HG03520 (cell line): ENCODE data around the gene ADGRD2.

ENCODE experiments used
- ATAC-seq: cut with Tn5 transposase; IDR thresholded peaks from one replicate; pipeline ENCODE4 v1.9.1; 2021; ENCODE audit warnings: mild to moderate bottlenecking, moderate library complexity; ENCODE audit not compliant: unreplicated experiment

Gene ADGRD2

GRCh38 chr9:124437086-124437485 lies 13.2 kb upstream of the ADGRD2 start:
- ATAC-seq: no peak

DNA sequence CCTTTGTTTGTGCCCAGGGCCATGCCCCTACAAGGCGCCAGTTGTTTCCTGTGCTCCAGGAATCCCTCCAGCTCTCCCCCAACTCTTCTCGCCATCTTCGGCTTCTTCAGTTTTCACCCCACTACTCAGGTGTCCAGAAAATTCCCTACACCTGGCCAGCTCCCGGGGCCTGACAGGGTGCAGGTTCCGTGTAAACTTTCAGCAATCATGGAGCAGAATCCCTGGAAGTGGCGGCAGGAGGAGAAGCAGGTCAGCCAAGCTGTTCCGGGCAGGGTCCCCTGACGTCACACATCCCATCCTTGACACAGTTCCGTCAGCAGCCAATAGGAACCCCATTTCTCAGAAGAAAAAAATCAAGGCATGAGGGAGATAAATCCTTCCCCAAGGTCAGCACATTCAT lies 12.2 kb upstream of the ADGRD2 start:
- ATAC-seq: no peak

GRCh38 chr9:124439086-124439485 lies 11.2 kb upstream of the ADGRD2 start:
- no peak for ATAC-seq

GRCh38 chr9:124439686-124440243 lies 10.5 kb upstream of the ADGRD2 start:
- ATAC-seq: no peak

DNA sequence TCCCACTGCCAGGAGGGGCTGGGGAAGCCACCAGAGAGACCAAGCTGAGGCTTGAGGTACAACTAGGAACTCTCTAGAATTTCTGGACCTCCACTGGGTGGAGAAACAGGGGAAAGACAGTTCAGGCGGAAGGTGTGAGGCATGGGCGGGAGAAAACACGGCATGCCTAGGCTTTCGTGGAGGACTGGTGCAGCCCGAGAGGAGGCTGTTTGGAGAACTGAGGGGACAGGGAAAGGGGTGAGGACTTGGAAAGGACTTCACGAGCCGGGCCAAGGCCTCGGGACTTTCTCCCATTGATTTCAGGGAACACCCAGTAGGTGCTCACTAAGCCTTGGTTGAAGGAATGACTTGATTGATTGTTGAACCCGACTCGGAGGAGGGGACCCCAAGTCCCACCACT lies 9.5 kb upstream of the ADGRD2 start:
- no peak for ATAC-seq

GRCh38 chr9:124441291-124441690 lies 9.0 kb upstream of the ADGRD2 start:
- no peak for ATAC-seq

- no peak for ATAC-seq
Measured at GRCh38 chr9:124442379-124442778, 7.9 kb upstream of the ADGRD2 start.

- no peak for ATAC-seq
Measured at GRCh38 chr9:124442826-124443225, 7.4 kb upstream of the ADGRD2 start.

DNA sequence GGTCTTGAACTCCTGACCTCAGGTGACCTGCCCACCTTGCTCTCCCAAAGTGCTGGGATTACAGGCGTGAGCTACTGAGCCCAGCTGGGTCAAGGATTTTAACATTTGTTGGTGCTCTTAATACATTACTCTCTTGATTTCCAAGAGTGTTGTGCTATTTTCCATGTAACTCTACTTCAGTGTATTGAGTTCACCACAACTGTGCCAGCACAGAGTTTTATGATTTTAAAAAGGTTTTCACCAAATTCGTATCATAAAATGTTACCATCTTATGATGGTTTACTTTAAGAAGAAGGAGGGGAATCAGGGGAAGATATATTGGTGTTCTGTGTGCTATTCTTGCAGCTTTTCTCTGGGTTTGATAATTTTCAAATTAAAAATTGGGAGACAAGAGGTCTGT lies 6.6 kb upstream of the ADGRD2 start:
- no peak for ATAC-seq

GRCh38 chr9:124444166-124444565 lies 6.1 kb upstream of the ADGRD2 start:
- no peak for ATAC-seq

DNA sequence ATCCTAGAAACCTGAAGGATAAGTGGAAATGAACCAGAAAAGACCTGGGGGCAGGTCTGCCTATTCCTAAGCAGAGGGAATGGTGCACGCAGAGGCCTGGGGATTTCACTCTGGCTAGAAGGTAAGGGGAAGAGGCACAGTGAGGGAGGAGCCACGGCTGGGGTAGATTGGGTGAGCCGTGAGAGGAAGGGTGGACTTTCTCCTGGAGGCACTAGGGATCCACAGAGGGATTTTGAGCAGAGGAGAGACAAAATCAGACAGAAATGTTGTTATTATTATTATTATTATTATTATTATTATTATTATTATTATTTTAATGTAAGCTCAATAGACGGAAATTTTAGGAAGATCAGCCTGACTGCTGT lies 3.0 kb upstream of the ADGRD2 start:
- no peak for ATAC-seq

GRCh38 chr9:124448019-124448418 lies 2.2 kb upstream of the ADGRD2 start:
- ATAC-seq: no peak

- no peak for ATAC-seq
Measured at GRCh38 chr9:124449381-124450151, 685 bp upstream of the ADGRD2 start.

GRCh38 chr9:124450931-124451661 lies 845 bp downstream of the ADGRD2 start:
- no peak for ATAC-seq

DNA sequence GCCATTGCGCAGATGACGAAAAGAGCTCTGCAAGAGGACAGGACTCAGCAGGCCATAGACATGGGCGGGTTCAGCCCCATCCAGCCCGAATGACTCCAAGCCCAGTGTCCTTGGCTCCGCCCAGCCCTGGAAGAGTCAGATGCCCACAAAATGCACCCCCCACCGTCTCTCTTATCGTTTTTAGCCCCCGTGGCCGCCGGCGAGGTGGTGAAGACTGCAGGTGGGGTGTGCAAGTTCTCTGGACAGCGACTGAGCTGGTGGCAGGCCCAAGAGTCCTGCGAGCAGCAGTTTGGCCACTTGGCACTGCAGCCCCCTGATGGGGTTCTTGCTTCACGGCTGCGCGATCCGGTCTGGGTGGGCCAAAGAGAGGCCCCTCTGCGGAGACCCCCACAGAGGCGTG lies 2.1 kb downstream of the ADGRD2 start:
- ATAC-seq: no peak

DNA sequence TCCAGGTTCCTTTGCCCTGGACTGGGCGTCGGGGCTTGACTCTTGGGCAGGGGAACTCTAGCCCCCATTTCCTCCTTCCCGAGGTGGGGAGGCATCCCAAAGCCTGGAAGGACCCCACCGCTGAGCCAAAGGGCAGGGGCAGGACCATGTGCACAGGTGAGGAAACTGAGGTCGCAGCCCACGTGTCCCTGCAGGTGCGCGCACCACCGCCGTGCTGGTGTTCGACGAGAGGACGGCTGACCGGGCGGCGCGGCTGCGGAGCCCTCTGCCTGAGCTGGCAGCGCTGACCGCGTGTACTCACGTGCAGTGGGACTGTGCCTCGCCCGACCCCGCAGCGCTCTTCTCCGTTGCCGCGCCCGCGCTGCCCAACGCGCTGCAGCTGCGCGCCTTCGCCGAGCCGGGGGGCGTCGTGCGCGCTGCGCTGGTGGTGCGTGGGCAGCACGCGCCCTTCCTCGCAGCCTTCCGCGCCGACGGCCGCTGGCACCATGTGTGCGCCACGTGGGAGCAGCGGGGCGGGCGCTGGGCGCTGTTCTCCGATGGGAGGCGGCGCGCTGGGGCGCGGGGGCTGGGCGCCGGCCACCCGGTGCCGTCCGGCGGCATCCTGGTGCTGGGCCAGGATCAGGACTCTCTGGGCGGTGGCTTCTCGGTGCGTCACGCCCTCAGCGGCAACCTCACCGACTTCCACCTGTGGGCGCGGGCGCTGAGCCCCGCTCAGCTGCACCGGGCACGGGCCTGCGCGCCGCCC lies 2.8 kb downstream of the ADGRD2 start:
- no peak for ATAC-seq

DNA sequence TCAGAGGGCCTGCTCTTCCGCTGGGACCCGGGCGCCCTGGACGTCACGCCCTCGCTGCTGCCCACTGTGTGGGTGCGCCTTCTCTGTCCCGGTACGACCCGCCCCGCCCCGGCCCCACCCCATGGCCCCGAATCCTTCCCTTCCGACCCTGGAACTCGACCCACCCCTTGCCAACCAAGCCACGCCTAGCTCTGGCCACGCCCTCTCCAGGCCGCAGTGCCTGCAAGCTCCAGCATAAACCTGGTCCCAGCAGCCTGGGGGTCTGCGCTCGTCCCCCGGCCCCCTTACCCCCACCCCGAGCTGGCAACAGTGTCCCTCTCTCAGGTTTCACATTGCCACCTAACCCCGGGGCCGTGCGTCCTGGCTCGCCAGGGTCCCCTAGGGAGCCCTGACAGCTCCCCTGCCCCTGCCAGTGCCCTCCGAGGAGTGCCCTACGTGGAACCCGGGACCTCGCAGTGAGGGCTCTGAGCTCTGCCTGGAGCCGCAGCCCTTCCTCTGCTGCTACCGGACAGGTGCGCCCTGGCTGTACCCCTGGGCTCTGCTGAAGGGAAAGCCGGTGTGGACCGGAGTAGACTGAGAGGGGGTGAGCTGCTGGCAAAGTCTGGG lies 3.4 kb downstream of the ADGRD2 start:
- no peak for ATAC-seq

DNA sequence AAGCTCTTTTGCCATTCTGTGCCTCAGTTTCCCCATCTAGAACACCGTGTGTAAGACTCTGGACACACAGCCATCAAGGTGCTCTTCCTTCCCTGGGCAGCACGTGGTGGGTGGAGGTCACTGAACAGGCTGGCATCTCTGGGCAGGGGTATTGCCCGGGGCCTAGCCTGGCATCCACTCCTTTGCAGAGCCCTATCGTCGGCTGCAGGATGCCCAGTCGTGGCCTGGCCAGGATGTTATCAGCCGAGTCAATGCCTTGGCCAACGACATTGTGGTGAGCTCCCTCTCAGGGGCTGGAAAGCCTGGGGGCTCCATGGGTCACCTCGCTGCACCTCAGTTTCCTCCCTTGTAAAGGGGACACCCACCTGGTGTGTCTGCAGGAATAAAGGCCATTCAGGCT lies 4.0 kb downstream of the ADGRD2 start:
- ATAC-seq: no peak

DNA sequence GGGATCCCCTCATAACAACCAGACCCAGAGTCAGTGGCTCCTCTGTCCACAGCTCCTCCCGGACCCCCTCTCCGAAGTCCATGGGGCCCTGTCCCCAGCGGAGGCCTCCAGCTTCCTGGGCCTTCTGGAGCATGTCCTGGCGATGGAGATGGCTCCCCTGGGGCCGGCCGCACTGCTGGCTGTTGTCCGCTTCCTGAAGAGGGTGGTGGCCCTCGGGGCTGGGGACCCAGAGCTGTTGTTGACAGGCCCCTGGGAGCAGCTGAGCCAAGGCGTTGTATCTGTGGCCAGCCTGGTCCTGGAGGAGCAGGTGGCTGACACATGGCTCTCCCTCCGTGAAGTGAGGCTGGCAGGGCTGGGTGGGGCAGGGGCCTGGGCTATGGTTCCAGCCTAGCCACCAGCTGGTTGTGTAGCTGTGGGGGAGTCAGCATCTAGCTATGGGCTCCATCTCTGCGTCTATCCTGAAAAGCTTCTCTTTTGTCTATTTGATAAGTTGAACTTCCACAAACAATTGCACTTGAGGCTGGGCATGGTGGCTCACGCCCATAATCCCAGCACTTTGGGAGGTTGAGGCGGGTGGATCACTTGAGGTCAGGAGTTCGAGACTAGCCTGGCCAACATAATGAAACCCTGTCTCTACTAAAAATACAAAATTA lies 4.7 kb downstream of the ADGRD2 start:
- ATAC-seq: no peak

- no peak for ATAC-seq
Measured at GRCh38 chr9:124455820-124456219, 5.6 kb downstream of the ADGRD2 start.
